HG03139 (cell line): ENCODE results near the gene RHOBTB1.
A peak's percentile ranks its signal among the peaks of the same experiment; 100 is the strongest.

Experiments
- ATAC-seq: cut with Tn5 transposase; IDR thresholded peaks from one replicate; pipeline ENCODE4 v1.9.1; 2021; ENCODE audit not compliant: unreplicated experiment

Gene RHOBTB1

DNA sequence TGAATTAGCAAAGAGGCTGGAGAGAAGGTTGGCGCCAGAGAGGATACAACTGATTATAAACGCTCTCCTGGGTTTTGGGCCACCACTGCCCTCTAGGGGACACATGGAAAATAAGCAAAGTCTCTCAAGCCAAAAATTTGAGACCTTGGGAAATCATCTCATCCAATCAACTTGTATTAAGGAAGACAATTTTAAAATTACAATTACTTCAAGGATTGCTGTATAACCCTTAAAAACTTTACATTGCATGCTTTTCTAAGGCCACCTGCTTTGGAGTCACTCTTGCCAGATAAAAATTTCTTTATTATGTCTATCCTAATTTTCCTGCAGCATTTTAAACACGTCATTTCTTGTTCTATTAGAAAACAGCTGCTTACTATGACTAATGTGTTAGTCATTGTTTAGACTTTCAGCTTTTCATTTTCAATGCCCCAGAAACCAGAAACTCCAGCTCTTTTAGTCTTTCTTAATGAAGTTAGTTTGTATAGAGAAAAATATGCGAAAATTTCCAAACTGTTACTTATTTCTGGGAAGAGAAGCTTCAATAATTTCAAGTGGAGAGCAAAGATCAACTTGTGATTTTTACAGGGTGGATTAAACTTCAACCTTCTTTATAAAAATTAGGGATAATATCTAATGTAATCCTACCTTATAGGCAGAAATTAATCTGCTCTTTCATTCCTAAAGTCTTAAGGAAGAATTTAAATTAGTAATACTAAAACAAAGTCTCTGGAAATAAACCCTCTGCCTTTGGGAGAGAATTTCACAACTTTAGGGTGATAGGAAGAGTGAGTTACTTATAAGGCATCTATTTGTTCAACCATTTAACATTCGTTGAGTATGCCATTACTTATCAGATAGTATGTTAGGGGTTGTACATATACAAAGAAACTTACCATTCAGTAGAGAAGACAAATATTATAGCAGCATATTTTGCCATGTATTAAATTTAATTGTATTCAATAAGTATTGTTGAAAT is 20.6 kb upstream of the RHOBTB1 start:
- no peak for ATAC-seq

DNA sequence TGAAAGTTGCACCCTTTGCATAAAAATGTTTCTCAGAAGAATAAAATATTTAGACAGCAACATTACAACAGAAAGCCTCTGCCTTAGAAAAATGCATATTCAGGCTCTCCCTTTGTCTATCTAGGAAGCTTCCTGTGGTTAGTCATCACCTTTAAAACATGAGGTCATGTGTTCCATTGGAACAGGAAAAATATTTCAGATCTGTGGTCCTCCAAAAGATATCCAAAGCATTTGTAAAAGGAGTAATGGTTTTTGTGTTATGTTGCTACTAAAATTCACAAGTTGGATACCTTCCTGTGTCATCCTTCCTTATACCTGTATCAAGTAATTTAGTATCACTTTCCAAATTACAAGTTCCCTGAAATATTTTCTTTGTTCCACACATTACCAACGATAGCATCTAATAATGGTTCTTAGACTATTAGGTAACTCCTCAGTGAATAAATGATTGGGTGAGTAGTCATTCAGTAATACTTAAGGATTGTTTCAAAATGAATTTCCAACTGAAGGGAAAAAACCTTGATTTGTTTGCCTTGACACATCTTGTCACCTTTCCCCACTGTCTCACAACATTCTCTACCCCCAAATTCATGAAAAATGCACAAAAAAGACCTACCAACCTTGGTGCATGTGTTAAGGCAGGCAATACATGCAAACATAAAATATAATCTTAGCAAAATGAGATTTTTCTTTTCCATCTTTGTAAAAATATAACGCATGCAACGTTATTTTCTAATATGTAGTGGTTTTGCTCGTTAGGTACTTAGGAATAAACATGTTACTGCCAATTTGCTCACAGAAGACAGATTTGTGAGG is 19.7 kb upstream of the RHOBTB1 start:
- ATAC-seq: no peak

DNA sequence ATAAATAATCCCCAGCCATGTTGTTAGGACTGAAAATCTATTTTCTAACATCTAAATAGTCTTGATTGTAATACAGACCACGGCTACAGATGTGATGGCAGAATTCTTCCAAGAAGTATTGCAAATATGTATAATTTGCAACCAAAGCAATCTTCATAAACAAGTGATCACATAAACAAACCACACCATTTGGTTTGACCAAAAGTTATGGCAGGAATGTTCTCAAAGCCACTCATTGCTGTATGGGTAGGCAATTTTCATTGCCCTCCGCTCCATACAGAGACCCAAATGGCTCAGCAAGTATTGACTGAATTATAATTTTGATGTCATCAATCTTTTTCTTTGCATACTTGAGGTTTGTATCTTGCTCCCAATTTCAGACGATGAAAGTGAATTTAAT is 19.0 kb upstream of the RHOBTB1 start:
- no peak for ATAC-seq

DNA sequence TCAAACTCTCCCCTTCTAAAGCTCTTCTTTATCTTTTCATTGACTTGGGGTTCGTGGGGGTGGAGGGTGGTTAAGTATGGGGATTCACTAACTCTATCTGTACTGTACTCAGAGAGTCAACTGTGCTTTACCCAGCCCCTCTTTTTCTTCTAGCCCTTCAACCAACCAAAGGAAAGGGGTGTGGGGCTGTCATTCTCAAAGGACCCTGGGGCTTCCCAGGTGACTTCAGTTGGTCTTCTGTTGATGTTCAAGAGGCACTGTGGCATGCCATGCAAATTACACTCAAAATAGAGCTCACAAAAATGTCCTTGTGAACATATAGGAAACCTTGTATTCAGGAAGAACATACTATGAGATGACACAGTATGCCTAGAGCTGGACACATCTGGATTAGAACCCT is 16.9 kb upstream of the RHOBTB1 start:
- no peak for ATAC-seq

DNA sequence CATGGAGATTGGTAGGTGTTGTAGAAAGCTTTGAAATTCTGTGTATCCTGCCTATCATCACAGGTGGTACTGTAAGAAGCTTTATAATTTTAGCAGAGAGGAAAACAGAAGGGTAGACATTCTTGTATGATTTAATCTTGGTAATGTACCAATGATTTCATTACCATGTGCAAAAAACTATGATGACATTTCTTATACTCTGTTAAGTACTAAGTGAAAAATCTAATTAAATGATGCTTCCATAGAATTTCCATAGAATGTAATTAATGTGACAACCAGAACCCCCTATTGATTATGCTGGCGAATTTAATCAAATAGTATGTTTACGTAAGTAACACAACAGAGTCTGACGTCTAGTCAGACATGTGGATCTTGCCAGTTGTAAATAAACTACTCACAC is 16.0 kb upstream of the RHOBTB1 start:
- ATAC-seq: no peak

DNA sequence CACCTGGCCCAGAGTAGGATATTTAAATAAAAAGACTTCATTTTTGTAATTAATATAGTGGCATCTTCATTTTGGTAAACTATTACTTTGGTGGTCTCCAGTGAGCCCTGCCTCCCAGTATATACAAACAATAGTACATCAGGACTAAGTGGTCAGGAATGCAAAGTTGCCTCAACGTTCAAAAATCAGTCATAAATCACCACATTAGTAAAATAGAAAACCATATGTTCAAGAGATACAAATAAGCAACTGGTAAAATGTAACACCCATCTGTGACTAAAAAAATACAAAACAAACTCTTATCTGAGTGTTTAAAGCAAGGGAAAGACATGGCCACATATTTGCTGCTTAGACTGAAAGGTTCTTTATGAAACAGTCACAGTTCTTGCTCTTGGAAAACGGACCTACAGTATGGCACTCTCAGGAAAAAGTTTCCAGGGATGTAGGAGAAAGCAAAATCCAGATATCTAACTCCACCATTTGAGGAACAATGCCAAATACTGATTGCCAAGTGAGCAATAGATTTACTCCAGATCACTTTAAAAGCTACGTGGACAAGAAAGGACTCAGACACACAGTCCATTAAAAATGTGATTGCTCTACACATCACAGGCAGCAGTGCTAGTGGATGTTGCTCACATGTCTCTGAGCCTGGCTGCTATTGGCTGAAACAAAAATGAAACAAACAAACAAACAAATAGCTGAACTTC is 15.1 kb upstream of the RHOBTB1 start:
- no peak for ATAC-seq

DNA sequence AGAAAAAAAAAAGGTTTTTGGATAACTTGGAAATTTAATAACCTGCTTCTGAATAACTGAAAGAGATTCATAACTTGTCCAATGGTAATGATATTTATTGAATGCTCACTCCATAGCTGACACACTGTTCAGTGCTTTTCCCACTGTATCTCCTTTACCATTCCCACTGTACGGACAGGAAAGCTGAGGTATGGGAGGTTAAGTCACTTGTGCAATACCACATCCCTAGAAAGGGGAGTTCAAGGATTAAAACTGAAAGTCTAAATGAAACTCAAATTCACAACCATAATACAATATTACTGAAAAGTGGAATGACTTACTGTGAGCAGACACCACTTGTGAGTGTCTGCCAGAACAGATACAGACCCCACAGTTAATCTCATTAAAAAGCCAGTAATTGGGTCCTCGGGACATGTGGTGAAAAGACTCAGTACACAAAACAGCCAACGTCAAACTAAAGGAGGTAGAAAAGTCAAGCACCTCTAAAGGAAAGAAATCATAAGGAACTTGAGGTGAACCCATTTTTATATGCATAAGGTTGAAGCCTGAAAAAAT is 13.8 kb upstream of the RHOBTB1 start:
- ATAC-seq: no peak

DNA sequence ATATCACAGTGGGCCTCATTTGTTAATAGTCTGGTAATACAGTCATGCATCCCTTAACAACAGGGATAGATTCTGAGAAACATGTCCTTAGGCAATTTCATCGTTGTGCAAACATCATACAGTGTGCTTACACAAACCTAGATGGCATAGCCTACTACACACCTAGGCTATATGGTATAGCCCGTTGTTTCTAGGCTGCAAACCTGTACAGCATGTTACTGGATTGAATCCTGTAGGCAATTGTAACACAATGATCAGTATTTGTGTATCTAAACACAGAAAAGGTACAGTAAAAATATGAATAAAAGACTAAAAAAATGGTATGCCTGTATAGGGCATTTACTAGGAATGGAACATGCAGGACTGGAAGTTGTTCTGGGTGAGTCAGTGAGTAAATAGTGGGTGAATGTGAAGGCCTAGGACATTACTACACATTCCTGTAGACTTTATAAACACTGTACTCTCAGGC is 12.0 kb upstream of the RHOBTB1 start:
- no peak for ATAC-seq

DNA sequence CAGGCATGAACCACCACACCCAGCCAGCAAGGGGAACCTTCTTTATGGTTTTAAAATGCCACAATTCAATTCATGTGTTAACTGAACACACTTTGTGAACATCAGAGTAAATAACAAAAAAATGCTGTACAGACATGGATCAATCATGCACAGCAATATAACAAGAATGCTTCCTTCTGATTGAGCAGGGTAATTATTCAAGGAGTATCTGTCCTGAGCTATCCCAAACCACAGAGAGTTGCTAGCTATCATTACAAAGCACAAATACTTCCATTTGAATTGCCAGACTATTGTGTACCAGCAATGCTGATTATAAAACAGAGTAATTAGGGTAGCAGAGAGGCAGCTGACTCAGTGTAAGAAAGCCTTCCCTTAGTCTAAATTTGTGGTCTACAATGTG is 11.3 kb upstream of the RHOBTB1 start:
- ATAC-seq: no peak

DNA sequence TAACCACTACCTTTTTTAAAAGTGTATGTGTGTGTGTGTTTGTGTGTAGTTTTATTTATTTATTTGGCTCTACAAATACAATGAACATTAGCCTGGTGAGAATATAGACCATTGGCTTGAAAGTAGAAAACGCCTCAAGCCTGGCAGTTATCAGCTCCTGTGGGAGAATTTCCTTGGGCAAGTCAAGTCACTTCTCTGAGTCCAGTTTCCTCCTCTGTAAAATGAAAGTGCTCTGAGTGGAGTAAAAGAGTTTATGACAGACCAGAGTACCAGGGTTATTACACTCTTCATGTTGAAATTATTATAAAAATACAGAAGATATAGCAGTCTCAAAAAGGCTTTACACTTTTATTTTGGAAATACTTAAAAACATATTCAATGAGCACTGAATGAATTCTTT is 10.1 kb upstream of the RHOBTB1 start:
- ATAC-seq: no peak

DNA sequence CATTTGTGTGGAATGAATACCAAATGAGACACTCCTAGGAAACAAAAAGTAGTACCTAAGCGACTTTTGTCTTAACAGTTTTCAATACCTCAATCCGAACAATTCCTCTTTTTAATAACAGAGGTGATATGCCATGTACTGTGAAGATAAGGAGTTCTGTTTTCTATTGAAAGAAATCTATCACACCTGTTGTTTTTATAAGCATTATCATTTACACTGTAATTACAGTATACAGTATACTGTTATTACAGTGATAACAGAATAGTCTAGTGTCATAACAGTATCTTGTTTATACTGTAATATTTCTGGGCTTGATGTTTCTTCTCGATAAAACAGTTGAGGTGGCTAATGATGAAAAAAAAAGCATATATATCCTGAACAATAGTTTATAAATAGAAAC is 9.4 kb upstream of the RHOBTB1 start:
- no peak for ATAC-seq

DNA sequence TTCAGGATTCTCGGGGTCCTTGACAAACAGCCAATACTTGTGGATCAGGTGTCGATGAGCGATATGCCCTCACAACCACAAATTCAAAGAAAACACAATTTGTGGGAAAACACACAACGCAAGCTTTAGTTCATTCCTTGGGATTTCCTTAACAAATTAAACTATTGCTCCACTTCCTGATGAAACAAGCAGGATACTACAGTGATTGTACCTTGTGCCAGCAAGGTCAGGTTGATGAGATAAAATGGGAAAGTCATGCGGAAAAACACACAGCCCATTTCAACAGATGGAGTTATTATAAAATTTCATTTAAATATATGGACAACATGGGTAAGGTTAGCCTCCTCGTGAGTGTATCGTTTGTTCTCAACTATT is 8.8 kb upstream of the RHOBTB1 start:
- ATAC-seq: no peak

DNA sequence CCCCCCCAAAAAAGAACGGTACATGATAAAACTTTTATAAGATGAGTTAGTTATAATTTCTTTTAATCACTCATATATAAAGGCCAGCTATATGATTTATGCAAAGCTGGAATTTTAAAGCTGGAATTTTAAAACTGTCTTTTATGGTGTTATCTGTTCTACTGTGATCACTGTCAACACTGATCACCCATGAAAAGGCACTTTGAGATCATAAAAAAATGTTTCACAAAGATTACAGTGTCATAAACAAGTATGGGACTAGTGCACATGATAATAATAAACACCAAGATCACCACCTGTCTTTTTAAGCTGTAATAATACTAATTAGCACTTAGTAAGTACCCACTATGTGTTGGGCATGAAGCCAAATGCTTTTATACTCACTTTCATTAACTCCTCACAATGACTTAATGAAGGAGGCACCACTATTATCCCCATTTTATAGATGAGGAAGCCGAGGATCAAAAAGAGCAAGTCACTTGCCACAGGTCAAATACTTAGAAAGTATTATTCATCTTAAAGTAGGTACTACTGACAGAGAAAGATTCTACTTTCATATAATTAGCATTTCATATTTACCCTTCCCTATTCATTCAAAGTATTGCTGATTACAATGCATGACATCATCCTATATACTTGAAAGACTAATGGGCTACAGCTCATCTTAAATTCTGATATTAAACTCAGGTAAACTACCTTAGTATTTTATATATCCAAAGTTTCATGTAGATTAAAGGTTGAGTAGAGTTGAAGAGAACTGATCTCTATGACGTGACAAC is 8.3 kb upstream of the RHOBTB1 start:
- no peak for ATAC-seq

DNA sequence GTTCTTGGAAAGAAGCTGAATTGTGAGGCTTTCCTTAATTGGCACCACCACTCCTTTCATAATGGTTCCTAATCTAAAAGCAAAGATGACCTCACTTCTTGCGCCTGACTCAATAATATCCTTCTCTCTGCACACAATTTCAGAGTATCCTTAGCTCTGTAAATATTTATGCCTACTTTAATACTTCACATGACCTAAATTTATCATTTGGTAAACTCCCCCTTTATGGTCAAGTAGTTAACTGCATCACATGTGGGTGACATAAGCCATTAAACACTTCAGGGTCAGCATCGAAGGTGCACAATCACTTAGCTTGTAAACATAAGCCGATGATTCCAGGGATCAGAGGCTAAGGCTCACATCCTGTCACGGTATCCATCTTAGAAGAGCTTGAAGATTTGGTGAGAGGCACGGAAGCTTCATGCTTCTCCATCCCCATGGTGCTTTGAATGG is 7.3 kb upstream of the RHOBTB1 start:
- ATAC-seq: no peak

DNA sequence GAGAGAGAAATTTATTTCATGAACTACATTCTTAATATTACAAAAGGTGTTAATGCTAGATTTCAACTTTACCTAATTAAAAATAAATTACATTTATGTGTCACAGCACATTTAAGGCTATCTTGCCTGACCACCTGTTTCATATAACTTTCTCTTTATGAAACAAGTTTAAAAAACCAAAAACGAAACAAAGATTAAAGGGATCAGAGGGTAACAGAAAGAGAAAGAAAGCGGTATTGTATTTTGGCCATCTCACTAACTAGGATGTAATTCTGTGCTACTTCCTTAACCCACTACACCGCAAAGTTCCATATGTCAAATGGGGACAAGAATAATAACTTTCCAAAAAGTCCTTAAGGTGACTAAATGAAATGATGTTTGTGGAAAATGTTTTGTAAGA is 6.3 kb upstream of the RHOBTB1 start:
- ATAC-seq: no peak

DNA sequence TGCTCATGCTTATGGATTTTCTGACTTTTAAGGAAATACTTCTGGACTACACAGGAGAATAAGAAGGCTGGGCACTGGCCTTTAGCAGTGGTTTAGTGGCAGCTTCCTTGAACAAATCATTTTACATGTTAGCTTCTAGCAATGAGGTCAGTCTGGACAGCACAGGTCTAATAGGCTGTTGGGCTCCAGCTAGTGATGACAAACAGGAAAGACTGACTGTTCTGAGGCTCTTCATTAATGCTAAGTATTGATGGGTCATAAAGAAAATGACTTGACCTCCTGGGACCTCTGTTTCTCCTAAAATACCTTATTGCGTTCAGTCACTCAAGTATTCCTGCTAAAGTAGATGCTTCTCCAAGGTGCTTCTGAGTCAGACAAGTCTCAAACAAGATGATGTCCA is 4.9 kb upstream of the RHOBTB1 start:
- no peak for ATAC-seq

DNA sequence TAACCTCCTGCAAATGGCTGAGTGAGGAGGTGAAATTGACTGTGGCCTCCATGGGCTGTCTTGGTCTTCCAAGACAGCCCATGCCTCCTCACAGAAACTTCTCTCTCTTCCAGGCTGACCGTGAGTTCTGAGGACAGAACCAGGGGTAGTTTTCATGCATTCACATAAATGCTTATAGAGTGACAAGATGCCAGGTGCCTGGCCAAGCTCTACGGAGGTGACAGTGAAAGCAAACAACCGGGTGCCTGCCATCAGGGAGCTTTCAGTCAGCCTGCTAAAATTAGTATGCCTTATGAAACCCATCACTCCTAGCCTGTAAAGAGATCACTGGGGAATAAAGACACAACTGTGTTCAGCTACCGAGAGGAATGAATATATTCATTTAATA is 919 bp upstream of the RHOBTB1 start:
- ATAC-seq: no peak

DNA sequence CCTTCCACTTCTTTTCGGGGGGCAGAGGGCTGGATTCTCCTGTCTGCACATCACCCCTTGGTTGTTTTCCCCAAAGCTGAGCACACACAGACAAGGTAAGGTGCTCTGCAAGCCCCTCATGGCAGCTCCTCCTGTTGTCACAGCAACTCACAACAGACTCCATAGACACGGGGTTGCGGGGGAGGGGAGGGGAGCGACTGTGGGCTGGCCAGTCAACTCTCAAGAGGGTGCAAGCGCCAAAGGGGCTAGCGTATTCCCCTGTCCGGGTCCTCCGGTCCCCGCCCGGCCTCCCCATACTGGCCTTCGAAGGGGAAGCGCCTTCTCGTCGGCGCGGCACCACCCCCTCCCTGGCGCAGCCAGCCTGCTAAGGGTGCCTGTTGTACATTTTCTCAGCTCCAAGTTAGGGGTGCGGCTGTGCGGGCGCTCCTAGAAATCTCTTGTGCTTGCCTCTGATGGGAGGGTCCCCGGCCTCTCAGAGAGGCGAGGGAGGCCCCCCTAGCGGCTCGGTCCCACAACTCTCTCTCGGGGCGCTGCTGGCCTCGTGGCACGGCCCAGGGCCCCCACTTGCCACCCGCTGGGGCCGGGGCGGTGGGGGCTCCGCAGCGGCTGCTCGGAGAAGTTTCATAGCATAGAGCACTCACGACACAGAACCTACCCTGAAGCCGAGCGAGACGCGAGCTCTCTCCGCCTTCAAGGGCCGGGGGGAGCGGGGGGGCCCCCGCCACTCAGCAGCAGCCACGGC is 498 bp downstream of the RHOBTB1 start:
- peak; percentile 30 for ATAC-seq

DNA sequence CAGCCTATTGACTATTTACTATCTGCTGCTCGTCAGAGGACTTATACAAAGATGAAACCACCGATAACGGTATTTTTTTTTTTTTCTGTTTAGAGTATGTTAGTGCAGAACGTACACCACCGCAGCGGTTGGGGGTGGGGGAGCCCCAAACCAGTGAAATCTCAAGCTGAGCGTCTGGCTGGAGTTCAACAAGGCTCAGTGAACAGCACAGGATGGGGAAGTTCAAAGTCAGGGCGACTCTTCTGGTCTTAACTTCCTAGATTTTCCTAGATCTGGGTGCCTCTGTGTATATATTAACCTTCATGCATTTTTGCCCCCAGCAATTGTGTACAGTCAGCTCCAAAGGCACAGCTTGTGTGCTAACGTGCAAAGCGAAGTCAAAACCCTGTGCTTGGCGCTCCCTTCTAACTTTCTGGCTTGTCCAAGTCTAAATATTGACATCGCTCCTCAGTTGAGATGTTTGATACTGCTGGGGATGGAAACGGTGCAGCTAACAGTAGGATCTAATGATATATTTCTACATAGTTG is 1.1 kb downstream of the RHOBTB1 start:
- ATAC-seq: no peak
